PC-9 (cell line): Measurements from ENCODE around the gene OPN3. TPM values are rescaled to one million over a fixed set of nuclear protein-coding genes. Genes with fewer than 3 reads are reported as not detected.

Source experiments
- BruUV-seq: library from RNA; stranded (reverse); fragments of 400-500 nt; replicated peaks from 2 replicates; lab custom pipeline; 2021; lab: Mats Ljungman, UMichigan
- CTCF ChIA-PET: fragments of 300-600 bp; sonication (Branson Sonifier 250); formaldehyde crosslinking; loops from one replicate; lab custom pipeline; 2022; ENCODE audit warnings: antibody characterized with exemption; lab: Charles Lee
- POLR2A ChIA-PET: fragments of 300-600 bp; sonication (Branson Sonifier 250); formaldehyde crosslinking; loops from one replicate; lab custom pipeline; 2022; ENCODE audit warnings: antibody characterized with exemption; ENCODE audit not compliant: unreplicated experiment; lab: Charles Lee
- DNase-seq, 2 experiments: peaks; one replicate each; pipeline versions ENCODE4 v3.0.0 to v3.0.0-alpha.2; 2015 to 2022; ENCODE audit warnings: mixed read lengths in 1 of 2
- H2AFZ ChIP-seq: fragments of 200-600 bp; sonication (generic); 2 replicates; pipeline ENCODE4 v1.8.1; 2017; ENCODE audit warnings: antibody characterized with exemption
- H3F3A ChIP-seq: fragments of 200-600 bp; sonication (generic); 2 replicates; pipeline ENCODE4 v1.8.1; 2017; ENCODE audit warnings: antibody characterized with exemption, mild to moderate bottlenecking, low read depth; ENCODE audit not compliant: insufficient read depth
- H3K27ac ChIP-seq: fragments of 200-600 bp; sonication (generic); 2 replicates; pipeline ENCODE4 v1.6.1; 2016; ENCODE audit warnings: mixed run types
- H3K27me3 ChIP-seq: fragments of 200-600 bp; sonication (generic); 2 replicates; pipeline ENCODE4 v1.6.1; 2016; ENCODE audit warnings: low read depth, mixed run types; ENCODE audit not compliant: insufficient read depth
- H3K36me3 ChIP-seq: fragments of 200-600 bp; sonication (generic); 2 replicates; pipeline ENCODE4 v1.6.1; 2016; ENCODE audit warnings: low read depth, mixed run types
- H3K4me1 ChIP-seq: fragments of 200-600 bp; sonication (generic); replicated peaks from 2 replicates; pipeline ENCODE4 v1.6.1; 2016; ENCODE audit warnings: mixed run types; ENCODE audit not compliant: insufficient read depth
- H3K4me2 ChIP-seq: fragments of 200-600 bp; sonication (generic); 2 replicates; pipeline ENCODE4 v1.6.1; 2017; ENCODE audit warnings: mixed run types
- H3K4me3 ChIP-seq: fragments of 200-600 bp; sonication (generic); 2 replicates; pipeline ENCODE4 v1.6.1; 2016; ENCODE audit warnings: mixed run types
- H3K79me2 ChIP-seq: fragments of 200-600 bp; sonication (generic); 2 replicates; pipeline ENCODE4 v1.6.1; 2017; ENCODE audit warnings: low read depth, mixed run types
- H3K9me2 ChIP-seq: fragments of 200-600 bp; sonication (generic); 2 replicates; pipeline ENCODE4 v1.8.1; 2017; ENCODE audit warnings: mild to moderate bottlenecking; ENCODE audit not compliant: insufficient read depth
- H3K9me3 ChIP-seq: fragments of 200-600 bp; sonication (generic); 2 replicates; pipeline ENCODE4 v1.8.1; 2016; ENCODE audit warnings: low read depth; ENCODE audit not compliant: insufficient read depth
- H4K20me1 ChIP-seq: fragments of 200-600 bp; sonication (generic); 2 replicates; pipeline ENCODE4 v1.8.1; 2017; ENCODE audit not compliant: insufficient read depth
- CTCF ChIP-seq: fragments of 200-600 bp; sonication (generic); conservative IDR thresholded peaks from 2 replicates; pipeline ENCODE4 v1.6.1; 2017; ENCODE audit warnings: mixed run types, antibody characterized with exemption, mild to moderate bottlenecking, moderate library complexity
- EZH2 ChIP-seq: fragments of 200-600 bp; sonication (generic); IDR thresholded peaks from 2 replicates; pipeline ENCODE4 v1.8.0; 2017; ENCODE audit warnings: antibody characterized with exemption, low read depth
- intact Hi-C: fragments of 100-400 bp; cut with micrococcal nuclease; formaldehyde crosslinking; loops from one replicate; pipeline ENCODE4 v1.10.0; 2022; ENCODE audit not compliant: unreplicated experiment
- total RNA-seq: library from RNA; stranded (reverse); gene quantifications from 2 replicates; pipeline ENCODE4 v1.2.3, GENCODE V29; 2021

Gene OPN3
- total RNA-seq, 1 experiment from 2014 or later: 62.7 TPM

DNA sequence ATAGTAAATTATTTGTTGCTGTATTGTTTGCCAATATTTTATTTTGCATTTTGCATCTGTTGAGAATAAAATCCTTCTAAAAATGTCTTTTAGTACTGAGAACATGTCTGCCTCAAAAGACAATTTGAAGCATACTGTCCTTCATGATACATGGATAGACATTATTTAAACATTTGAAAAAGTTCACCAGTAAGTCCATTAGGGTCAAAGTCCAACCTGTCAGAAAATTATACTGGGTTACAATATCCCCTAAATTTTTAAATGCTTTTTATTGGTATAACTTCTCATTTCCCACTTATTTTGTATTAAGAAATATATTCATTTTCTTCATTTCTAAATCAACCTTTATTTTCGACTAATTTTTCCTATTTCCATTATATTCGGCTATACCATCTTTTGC, 9.3 kb downstream of the OPN3 start:
- ChIA-PET CTCF (no interaction called here), POLR2A (no interaction called here)
- Histone ChIP-seq H3F3A (peaks cover 11% of the 10 kb centered on the region), H3K4me3 (no peak overlapping the region), H3K9me2 (no peaks in the 10 kb centered on the region), H3K79me2 (peaks cover 36% of the 10 kb centered on the region), H3K36me3 (peaks cover 28% of the 10 kb centered on the region), H4K20me1 (no peaks in the 10 kb centered on the region), H3K4me1 (peaks cover 13% of the 10 kb centered on the region), H3K27ac (no peak overlapping the region), H3K4me2 (no peak overlapping the region), H2AFZ (no peak overlapping the region), H3K9me3 (no peaks in the 10 kb centered on the region), H3K27me3 (no peaks in the 10 kb centered on the region)
- TF ChIP-seq CTCF (no peak), EZH2 (no peak)
- intact Hi-C loops: no loop called here
- BruUV-seq: no TSS peak
- no peak for DNase-seq

- Histone ChIP-seq H3K79me2 (peaks cover 31% of the 10 kb centered on the region), H3K36me3 (peaks cover 24% of the 10 kb centered on the region), H3F3A (peaks cover 12% of the 10 kb centered on the region), H3K9me2 (no peaks in the 10 kb centered on the region), H3K4me3 (no peak overlapping the region), H3K27ac (no peak overlapping the region), H3K4me2 (no peak overlapping the region), H4K20me1 (no peaks in the 10 kb centered on the region), H2AFZ (no peak overlapping the region), H3K9me3 (no peaks in the 10 kb centered on the region), H3K27me3 (no peaks in the 10 kb centered on the region), H3K4me1 (peaks cover 17% of the 10 kb centered on the region)
- ChIA-PET POLR2A (no interaction called here), CTCF (no interaction called here)
- no peak for TF ChIP-seq EZH2
- no peak for TF ChIP-seq CTCF
- intact Hi-C loops: no loop called here
- no TSS peak for BruUV-seq
- DNase-seq: no peak
Observed at GRCh38 chr1:241630476-241630875, 9.7 kb downstream of the OPN3 start.

DNA sequence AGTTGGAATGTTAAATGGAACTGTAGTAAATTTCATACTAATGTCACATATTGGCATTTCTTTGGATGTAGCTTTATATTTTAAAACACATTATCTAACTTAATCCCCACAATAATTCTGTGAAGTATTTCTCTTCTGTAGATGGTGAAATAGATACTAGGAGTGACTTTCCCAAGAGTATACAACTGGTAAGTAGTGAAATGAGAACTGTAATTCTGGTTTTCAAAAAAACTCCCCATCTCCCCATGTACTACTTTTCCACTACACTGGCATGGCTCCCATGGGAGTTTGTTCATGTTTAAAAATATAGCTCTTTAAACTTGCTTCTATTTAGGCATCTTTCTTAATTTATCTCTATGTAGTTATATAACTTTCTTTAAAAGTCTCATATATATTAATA, 10.2 kb downstream of the OPN3 start:
- ChIA-PET CTCF (no interaction called here), POLR2A (no interaction called here)
- no peak overlapping the region for H2AFZ ChIP-seq
- BruUV-seq: no TSS peak
- H3K27me3 ChIP-seq: no peaks in the 10 kb centered on the region
- no peaks in the 10 kb centered on the region for H4K20me1 ChIP-seq
- H3K4me3 ChIP-seq: no peak overlapping the region
- DNase-seq: no peak
- H3K27ac ChIP-seq: no peak overlapping the region
- no peak overlapping the region for H3K4me2 ChIP-seq
- H3F3A ChIP-seq: peaks cover 17% of the 10 kb centered on the region
- TF ChIP-seq CTCF (no peak), EZH2 (no peak)
- H3K36me3 ChIP-seq: peaks cover 19% of the 10 kb centered on the region; the same call in 1 of the 2 replicates
- peaks cover 27% of the 10 kb centered on the region for H3K79me2 ChIP-seq
- no peaks in the 10 kb centered on the region for H3K9me2 ChIP-seq
- no peaks in the 10 kb centered on the region for H3K9me3 ChIP-seq
- intact Hi-C loops: no loop called here
- H3K4me1 ChIP-seq: peaks cover 22% of the 10 kb centered on the region
